Activated CD4-positive, alpha-beta T cell treated with anti-CD3 and anti-CD28 coated beads, Interleukin-2, Interleukin-6, amounts not matched to agents 100 ng/mL and 50 ng/mL, durations not matched to agents 16 hours and 8 hours (primary cell): Measurements from ENCODE around the gene MCTP1.
A peak's percentile ranks its signal among the peaks of the same experiment; 100 is the strongest.

Source experiments
- DNase-seq: peaks from one replicate; pipeline ENCODE4 v3.0.0-alpha.2; 2020

MCTP1 gene

DNA sequence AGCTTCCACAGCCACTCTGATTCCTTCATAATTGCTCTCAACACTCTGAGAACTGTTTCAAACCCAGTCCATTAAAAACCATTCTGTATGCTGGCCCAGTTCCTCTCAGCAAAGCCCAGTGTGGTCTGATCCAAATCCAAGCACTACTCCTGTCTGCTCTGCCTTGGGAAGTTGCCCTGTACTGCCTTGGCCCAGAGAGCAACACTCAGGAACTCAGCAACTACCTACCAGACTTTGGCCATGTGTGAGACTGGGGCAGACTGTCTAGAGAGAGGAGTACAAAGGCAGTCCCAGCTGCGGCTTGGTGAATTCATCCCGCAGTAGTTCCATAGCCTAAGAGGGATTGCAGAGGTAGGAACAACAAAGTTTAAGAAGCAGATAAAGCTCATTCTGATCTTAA, 214.4 kb downstream of the MCTP1 start:
- DNase-seq = no peak

DNA sequence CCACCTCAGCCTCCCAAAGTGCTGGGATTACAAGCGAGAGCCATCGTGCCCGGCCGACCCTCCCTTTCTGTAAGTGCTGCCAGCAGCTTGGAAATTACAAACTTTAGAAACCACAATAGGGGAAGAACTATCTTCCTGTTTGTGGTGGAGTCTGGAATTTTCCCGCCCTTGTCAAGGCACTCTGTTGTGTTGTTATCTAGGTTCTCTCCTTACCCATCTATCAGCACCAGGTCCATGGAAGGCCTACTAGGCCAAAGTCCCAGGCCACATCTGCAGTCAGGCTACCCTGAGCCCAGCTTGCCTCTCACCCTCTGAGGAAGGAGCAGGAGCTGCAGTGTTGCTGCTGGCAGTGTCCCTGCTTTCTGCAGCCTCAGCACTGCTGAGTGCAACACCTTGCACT, 214.9 kb downstream of the MCTP1 start:
- no peak for DNase-seq

DNA sequence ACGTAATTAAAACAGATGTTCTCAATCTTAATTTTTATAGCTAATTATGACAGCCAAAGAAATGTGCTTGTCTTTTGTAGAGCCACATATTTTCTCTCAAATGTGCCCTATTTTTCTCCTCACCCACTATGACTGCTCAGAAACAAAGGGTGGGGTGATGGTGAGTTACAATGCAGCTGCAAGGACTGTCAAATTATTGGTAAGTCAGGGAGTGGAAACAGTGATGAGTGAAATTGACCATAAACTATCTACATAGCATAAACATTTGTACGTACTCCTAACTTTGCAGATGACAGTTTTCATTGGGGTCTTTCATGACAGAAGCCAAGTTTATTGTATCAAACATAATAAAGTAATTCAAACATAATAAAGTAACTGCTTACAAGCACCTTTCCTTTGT, 215.9 kb downstream of the MCTP1 start:
- DNase-seq = no peak

DNA sequence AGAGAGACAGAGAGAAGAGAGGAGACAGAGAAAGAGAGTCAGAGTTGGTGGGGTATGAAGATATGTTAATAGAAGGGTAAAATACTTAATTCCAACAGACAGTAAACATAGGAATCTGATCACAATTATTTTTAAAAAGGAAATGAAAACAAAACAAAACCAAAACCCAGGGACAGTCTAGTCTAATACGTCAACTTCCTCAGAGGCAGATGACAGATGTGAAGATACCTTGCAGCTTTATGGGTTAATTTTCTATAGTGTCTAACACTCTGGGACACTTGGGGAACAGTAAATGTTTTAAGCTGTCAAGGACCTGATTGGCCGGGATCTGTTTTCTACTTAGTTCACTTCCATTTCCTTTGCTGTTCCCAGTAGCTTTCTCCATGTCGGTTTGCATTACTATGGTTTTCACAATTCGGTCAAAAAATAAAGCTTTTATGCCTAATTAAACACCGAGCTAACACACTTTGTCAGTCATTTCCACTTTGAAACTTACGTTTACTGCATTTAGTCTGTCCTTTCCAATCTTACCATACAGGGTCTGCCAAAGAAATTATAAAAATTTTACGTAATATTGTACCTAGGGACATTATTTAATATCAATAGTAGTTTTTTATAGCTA, 216.5 kb downstream of the MCTP1 start:
- DNase-seq = no peak

DNA sequence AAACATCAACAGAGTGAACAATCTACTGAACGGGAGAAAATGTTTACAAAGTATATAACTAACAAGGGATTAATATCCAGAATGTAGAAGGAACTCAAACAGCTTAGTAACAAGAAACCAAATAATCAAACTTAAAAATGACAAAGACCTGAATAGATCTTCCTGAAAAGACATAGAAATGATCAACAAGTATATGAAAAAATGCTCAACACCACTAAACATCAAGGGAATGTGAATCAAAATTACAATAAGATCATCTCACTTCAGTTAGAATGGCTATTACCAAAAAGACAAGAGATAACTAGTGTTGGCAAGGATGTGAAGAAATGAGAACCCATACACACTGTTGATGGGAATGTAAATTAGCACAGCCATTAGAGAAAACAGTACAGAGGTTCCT, 218.8 kb downstream of the MCTP1 start:
- no peak for DNase-seq

DNA sequence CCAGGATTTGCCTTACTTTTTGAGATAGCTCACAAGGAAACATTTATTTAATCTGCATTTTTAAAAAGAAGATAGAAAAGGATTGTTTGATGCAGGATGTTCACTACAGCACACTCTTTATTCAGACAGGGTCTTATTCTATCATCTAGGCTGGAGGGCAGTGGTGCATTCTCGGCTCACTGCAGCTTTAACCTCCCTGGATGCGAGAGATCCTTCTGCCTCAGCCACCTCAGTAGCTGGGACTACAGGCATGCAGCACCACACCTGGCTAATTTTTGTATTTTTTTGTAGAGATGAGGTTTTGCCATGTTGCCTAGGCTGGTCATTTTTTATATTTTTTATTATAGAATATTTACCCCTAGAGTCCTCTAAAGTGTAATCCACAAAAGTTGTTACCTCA, 221.4 kb downstream of the MCTP1 start:
- DNase-seq = no peak

DNA sequence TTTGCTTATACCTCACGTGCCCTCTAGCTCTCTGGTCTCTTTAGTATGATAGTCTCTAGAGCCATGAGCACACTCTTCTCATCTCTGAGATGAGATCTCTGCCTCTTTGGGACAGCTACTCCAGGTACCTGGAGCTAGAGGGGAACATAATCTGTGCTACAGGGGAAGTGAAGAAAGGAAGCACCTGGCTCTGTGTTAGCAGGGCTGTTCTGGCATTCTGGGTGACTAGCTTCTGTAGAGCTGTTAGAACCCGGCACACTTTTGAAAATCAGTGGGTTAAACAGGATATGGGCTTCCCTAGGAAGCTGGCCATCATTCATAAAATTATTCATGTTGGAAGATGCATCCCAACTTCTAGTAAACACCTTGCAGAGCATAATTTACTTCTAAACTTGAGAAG, 224.8 kb downstream of the MCTP1 start:
- no peak for DNase-seq

DNA sequence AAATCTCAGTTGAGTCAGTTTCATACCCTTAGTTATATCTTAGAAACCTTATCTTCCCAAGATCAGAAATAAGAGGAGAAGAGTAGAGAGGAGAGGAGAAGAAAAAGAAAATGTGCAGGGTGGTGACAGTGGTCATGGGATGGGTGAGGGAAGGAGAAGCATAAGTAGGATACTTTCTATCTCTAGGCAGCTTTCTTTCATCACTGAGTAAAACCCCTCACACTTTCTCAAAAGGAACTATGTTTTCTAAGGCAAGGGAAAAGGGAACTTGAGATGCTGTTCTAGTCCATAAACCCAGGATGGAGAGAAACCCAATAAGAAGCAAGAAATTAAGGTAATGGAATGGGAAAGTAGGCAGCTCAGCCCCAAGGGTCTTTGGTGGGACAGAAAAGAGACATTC, 225.3 kb downstream of the MCTP1 start:
- DNase-seq = no peak

DNA sequence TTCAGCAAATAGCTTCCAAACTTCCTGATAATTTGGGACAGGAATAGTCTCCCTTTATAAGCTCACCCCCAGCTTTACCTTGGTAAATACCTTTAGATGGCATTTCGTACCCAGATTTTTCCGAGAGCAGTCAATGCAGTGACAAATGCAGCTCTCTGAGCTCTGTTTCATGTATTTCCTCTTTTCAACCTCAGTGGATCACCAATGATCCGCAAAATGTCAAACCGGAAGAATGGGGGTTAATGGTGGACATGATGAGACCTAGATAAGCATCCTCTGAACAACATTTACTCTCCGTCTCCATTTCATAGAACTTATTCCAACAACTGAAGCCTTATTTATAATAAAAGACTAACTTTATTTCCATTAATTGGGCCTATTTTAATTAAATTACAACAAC, 227.3 kb downstream of the MCTP1 start:
- no peak for DNase-seq

DNA sequence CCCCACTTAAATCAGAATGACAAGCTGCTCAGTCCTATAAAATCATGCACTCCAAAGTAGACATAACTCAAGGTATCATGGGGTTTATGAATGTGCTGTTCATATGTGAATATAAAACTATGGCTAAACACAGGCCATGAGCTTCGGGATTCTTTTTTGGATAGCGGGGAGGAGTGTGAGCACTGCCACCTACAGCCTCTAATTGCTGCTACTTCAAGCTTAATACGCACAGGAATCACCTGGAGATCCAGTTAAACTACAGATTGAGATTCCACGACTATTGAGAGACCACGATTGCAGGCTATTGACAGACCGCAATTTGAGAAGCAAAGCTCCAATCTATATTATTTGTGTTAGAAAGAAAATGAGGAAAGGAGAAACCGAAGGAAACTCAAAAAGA, 231.6 kb downstream of the MCTP1 start:
- no peak for DNase-seq

DNA sequence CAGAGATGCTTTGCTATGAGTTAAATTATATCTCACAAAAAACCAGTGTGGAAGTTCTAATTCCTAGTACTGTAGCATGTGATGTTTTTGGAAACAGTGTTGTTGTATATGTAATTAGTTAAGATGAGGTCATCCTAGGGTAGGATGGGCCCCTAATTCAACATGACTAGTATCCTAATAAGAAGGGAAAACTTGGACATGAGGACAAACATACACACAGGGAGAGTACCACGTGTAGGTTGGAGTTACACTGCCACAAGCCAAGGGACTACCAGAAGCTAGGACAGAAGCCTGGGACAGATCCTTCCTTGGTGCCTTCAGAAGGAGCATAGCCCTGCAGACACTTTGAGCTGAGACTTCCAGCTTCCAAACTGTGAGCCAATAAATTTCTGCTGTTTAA, 234.2 kb downstream of the MCTP1 start:
- no peak for DNase-seq

DNA sequence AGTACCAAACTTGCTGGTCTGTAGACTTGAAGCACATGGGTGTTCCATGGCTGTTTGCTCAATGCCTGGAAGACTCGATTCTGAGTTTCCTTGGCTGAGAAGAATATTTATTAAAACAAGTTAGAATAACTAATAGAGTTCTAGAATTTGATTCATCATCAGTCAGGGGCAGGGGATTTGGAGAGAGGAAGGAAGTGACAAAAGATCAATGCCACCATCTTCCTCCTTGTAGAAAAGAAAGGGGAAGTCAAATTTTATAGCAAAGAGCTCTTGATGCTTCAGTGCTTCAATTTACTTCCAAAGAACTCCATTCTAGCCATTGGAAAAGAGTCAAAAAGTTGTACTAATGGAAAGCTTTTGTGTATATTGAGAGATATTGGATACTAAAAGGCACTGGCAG, 236.3 kb downstream of the MCTP1 start:
- no peak for DNase-seq

DNA sequence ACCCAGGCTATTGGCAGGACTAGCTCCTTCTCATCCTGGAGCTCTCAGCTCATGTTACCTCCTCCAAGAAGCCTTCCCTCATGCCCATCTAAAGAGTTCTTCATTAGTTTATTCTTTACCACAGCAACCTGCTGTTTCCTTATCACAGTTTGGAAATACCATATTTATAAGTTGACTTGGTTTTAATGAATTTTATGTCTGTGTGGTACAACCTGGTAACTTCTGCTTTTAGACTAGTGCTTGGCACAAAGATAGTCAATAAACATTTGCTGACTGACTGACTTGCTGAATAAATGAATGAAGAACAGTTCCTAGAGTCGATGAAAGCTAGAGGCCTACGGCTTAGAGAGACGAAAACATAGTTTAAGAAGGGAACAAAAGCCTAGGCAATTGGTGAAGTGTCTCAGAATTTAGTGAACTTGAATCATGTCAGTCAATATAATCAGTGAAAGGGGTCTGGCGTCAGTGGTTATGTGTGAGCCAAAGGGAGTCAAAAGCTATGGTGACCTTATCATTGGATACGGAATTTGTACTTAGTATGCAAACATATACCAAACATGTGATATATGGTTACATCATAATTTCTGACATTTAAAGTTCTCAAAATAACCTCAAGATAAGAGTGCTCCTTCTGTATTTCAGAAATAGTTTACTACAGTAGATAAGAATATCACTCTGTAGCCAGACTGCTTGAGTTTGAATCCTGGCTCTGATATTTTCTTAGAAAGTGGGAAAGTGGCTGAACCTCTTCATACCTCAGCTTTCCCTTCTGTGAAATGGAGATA, 239.5 kb downstream of the MCTP1 start:
- DNase-seq = no peak

DNA sequence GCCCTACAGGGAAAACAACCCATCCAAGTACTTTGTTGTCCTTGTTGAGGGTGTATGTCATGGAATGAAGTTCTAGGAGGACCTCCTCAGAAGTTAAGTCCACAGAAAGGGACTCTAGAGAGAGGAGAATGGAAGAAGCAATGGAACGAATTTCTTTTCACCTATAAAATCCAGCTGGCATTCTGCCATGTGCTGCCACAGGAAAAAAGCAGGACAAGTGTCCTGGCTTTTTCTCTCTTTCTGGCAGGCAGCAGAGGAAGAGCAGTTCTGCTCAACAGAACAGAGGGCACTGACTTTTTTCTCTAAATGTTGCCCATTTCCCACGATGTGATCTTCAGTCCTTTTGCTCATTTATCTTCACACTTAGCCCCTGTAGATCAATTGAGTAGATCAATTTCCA, 240.8 kb downstream of the MCTP1 start:
- DNase-seq = no peak

DNA sequence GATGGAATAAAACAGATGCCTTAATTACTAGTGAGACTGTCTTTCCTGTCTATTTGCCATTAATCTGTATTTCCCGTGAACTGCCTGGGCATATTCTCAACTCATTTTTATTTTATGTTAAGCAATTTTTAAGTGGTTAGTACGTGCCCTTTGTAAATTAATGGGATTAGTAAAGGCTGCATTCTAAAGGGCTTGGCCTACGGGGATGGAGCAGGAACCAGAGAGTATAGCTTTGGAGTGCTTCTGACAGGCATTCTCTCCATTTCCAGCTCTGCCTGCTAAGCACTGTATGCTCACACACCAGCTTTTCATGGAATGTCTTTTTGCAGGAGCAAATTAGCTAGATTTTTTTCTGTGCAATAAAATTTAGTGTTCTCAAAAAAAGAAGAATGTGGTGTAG, 241.2 kb downstream of the MCTP1 start:
- no peak for DNase-seq

DNA sequence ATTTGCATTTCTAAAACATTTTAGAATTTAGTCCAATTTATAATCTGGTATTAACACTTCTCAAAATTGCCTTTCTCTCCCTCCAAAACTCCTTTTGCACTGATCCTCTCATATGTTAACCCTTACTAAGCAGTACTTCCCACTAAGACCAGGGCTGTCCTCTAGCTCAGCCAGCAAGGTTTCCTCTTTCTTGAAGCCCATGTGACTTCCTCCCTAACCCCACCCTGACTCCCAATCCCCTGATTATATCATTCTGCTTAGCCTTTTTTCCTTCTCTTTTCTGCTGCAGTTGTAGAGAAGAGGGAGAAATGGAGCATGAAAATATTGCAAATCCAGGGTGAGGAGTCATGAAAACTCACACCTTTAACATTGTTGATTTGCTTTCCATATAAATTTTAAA, 241.7 kb downstream of the MCTP1 start:
- no peak for DNase-seq

DNA sequence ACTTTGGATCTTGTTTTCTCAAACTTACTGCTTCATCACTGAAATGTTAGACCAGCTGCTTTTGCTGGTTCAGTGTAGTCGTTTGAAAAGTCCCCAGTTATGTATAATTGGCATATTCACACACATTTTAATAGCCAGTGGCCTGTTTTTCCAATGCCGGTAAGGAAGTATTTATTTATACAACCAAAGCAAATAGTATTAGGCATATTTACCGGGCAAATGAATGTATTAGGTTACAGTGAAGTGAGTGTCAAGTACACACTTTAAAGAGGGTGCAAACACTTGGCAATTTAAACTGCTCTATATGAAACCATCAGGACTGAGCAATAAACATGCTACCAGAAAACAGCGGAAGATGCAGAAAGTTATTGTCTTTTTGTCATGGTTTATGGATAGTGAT, 242.9 kb downstream of the MCTP1 start:
- DNase-seq = no peak

DNA sequence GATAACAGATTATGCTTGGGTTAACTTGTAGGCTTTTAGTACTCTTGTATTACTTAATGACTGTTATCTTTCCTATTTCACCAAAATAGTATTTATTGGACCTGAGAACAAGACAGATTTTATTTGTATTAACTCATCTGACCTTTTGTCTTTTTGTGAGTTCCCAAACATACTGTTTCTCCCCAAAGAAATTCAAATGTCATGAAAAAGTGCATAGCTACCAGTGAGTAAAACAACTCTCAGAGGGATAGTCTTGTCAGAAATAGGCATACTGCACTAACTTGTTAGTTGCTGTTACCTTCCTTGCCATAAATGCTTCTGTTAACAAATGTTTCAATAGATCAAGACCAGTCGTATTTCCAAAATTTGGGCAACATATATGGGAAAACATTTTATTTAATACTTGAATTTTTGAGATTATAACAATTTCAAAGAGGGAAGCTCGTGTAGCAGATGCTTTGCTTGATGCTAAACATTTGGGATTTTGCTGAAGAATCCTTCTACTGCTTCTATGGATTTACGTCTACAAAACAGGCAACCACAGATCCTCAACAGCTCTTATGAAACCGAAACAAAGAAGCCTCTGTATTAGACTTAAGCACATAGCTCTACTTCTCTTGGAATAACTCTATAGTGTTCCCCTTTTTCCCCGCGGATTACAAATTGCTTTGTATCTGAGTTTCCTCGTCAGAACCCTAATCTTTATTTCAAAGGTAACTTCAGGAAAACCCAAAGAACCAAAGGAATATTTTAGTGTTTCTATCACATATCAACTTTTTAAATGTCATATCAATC, 248.8 kb downstream of the MCTP1 start:
- DNase-seq = no peak

DNA sequence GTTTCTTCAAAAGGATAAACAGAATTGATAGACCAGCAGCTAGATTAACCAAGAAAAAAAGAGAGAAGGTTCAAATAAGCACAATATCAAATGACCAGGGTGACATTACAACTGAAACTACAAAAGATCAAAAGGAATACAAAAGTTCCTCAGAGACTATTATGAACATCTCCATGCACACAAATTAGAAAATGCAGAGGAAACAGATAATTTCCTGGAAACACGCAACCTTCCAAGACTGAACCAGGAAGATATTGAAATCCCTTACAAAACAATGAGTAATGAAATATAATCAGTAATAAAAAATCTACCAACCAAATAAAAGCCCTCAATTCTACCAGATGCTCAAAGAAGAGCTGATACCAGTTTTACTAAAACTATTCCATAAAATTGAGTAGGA, 252.1 kb downstream of the MCTP1 start:
- DNase-seq = no peak

DNA sequence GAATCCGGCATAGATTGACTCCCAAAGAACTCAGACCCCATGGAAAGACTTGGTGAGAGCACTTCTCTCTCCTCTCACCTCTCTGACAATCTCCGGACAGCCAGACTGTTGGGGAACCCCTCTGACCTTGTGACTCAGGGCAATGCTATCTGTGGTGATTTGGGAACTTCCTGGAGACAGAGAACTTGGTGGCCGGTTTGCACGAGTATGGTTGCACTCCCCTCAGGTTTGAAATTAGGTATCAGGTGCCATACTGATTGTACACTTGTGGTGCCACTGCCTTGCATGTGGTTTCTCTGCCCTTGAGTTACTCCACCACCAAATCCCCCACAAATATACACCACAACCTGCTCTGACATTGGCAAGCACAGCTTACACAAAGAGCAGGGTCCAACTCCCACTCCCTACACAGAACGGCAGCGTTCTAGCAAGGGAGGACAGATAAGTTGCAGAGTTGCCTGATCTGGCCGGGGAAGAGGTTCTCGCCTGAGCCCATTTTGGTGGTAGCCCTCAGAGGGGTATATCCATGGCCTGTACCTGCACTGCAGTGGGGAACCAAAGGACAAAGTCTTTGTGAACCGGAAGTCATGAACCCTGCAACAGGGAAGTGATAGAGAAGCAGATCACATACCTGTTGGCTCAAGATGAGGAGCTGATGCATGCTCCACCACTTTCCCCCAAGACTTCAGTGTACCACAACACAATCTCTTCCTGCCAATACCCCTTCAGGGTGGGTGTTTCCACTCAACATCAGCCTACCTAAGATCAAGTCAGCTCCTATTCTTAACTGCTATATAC, 255.1 kb downstream of the MCTP1 start:
- DNase-seq = no peak

DNA sequence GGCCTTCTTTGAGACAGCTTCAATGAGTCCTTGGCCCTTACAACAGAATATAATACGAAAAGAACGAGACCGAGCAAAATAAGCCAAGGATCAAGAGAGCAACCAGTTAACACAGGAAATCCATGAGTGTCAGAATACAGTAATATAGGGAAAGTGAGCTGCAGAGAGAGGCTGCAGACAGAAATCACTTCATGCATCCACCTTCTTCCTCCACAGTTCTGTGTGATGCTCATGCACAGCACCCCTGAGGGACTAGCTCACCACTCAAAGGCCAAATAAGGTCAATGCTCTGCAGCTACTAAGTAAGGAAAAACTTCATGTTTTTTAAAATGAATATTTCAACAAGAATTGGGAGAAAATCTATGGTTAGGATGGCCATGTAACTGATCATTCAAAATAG, 257.1 kb downstream of the MCTP1 start:
- DNase-seq = peak; percentile 38

DNA sequence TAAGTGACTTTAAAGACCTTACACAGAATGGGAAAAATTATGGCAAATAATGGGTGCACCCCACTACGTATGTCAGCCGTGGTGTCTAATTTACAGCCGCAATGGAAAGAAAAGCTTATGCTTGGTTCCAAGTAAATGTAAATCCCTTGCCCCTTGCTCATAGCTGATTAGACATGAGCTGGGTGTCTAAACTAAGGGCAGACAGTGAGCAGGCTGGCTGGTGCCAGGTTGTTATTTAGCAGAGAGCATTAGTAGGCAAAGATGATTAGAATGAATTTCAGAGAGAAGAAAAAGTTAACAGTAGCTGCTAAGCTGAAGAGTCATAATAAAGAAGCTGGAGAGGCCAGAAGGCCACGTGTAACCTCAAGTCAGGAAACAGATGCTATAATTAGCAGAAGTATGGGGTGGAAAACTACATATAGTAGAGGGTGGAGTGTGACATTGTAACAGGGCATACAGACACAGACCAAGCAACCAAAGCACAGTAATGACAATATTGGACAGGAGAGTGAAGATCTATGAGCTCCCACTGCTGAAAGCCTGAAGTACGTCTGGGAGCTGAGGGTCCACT, 257.7 kb downstream of the MCTP1 start:
- no peak for DNase-seq

DNA sequence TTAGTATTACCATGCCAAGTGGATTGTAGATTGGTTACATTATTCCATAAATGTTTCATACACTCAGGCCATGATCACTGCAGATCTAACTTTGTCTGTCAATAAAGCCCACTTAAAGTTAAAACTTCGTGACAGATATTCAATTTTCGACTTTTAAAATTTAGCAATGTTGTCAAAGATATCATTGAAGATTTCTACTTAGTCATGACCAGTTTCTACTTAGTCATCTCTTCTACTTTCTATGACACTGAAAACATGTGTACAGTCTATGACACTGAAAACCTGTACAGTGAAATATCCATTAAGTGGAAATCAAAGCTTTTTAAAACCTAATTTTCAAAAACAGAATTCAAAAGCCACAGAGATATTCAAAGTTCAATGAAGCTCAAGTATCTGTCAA, 258.2 kb downstream of the MCTP1 start:
- no peak for DNase-seq
